NB4 (cell line): ENCODE data around the gene NEUROG1.

Source experiments
- DNase-seq: peaks from one replicate; pipeline ENCODE4 v3.0.0; 2010; ENCODE audit warnings: low read depth
- H3K4me3 ChIP-seq: one replicate; pipeline ENCODE4 v1.5.1; 2011; ENCODE audit warnings: mild to moderate bottlenecking, low read depth, low read length, moderate library complexity
- MAX ChIP-seq: IDR thresholded peaks from 2 replicates; pipeline ENCODE4 v1.6.1; 2011; ENCODE audit warnings: low read depth, low read length
- MYC ChIP-seq: IDR thresholded peaks from 2 replicates; pipeline ENCODE4 v1.6.1; 2011; ENCODE audit warnings: low read depth, low read length
- POLR2A ChIP-seq: IDR thresholded peaks from 2 replicates; pipeline ENCODE4 v1.6.1; 2011; ENCODE audit warnings: mild to moderate bottlenecking; ENCODE audit not compliant: insufficient read length; ENCODE audit errors: extremely low read depth
- TF ChIP-seq, protein P1 (sequence below): IDR thresholded peaks from one replicate; pipeline ENCODE4 v1.5.1; 2012; ENCODE audit warnings: low read depth, low read length

NEUROG1 gene

GRCh38 chr5:135493406-135494180, 42.2 kb downstream of the NEUROG1 start:
- no peak overlapping the region for H3K4me3 ChIP-seq
- DNase-seq = peak; percentile 87
- TF ChIP-seq MAX (no peak), POLR2A (no peak), MYC (no peak)
- TF ChIP-seq, protein P1, sequence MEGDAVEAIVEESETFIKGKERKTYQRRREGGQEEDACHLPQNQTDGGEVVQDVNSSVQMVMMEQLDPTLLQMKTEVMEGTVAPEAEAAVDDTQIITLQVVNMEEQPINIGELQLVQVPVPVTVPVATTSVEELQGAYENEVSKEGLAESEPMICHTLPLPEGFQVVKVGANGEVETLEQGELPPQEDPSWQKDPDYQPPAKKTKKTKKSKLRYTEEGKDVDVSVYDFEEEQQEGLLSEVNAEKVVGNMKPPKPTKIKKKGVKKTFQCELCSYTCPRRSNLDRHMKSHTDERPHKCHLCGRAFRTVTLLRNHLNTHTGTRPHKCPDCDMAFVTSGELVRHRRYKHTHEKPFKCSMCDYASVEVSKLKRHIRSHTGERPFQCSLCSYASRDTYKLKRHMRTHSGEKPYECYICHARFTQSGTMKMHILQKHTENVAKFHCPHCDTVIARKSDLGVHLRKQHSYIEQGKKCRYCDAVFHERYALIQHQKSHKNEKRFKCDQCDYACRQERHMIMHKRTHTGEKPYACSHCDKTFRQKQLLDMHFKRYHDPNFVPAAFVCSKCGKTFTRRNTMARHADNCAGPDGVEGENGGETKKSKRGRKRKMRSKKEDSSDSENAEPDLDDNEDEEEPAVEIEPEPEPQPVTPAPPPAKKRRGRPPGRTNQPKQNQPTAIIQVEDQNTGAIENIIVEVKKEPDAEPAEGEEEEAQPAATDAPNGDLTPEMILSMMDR = no peak

- H3K4me3 ChIP-seq = no peak overlapping the region
- TF ChIP-seq MYC (no peak), MAX (no peak), POLR2A (no peak)
- TF ChIP-seq, protein P1 = no peak
- DNase-seq = peak; percentile 55
These were observed 43.5 kb downstream of the NEUROG1 start for GRCh38 chr5:135492319-135492626.

DNA sequence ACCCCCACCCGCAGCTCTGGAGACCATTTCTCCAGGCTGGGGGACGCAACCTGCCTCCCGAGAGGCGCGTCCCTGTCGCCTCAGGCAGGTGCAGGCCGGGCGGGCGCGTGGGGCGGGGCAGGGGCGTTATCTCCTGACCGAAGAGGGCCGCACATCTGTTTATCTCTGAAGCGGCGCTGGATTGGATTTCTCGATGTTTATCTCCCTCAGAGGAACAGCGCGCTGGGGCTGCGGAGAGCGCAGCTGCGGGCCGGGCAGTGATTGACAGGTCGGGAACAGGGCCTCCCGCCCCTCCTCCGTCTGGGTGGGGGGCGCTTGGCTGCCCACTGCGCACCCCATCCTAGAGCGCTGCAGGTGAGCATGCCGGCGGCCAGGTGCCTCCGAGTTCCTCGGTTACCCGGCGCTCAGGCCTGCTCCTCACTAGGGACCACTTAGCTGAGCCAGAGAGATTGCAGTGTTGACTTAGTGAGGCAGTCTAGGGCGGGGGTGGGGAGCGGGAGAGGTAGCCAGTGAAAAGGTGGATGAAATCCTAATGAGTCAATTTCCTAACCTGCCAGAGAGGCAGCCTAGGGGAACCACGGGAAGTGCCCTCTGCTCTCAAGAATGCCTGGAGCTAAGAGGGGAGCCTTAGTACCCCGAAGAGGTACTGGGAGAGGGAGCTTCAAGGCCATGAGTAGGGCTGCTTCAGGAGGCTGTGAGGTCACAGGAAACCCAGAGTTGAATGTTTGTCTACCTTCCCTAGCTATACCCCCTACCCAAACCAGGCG, 44.0 kb downstream of the NEUROG1 start:
- no peak for DNase-seq
- H3K4me3 ChIP-seq = no peak overlapping the region
- no peak for TF ChIP-seq POLR2A
- no peak for TF ChIP-seq MAX
- no peak for TF ChIP-seq MYC
- TF ChIP-seq, protein P1 = no peak

DNA sequence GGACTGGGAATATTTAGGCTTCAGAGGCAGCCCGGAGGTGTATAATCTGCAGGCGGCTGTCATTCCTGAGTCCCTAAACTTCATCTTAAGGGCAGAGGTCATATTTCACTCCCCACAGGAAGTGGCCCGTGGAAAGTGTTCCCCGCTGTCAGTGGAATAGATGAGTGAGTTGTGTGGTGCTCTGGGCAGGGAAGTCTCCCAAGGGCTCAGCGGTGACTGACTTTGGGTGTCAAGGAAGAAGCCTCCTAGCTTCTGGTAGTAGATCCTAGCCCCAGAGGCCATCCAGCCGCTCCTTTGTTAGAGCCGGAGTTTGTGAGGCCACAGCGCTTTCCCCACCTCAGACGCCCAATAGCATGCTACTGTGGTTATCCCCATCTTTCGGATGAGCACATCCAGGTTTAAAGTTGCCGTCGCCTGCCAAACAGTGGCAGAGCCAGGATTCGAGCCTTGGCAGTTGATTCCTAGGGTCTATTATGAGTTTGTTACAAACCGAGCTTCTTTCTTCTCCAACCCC, 44.7 kb downstream of the NEUROG1 start:
- no peak for DNase-seq
- TF ChIP-seq POLR2A = no peak
- TF ChIP-seq MYC = no peak
- TF ChIP-seq, protein P1 = no peak
- no peak for TF ChIP-seq MAX
- no peak overlapping the region for H3K4me3 ChIP-seq

- no peak overlapping the region for H3K4me3 ChIP-seq
- no peak for DNase-seq
- TF ChIP-seq MAX (no peak), POLR2A (no peak), MYC (no peak)
- TF ChIP-seq, protein P1 = no peak
These were observed 45.3 kb downstream of the NEUROG1 start for GRCh38 chr5:135490245-135491037.
